Measurements from ENCODE around the gene RAB27A. TPM values are rescaled to one million over a fixed set of nuclear protein-coding genes. Genes with fewer than 3 reads are reported as not detected.
A peak's percentile ranks its signal among the peaks of the same experiment; 100 is the strongest.

Gene RAB27A
- total and polyA plus RNA-seq, 10 of the 15 experiments (the other 5 are each of a cell fraction or from before 2014, with no cell fraction given), result 13.3 to 139 (median 35.2) TPM

- TF ChIP-seq PBX3 (IDR thresholded peaks at IDR 0.05; ENCODE audit: insufficient replicate concordance, low read depth, low read length) (no peak), LARP7 (IDR thresholded peaks at IDR 0.05) (no peak), RB1 (IDR thresholded peaks at IDR 0.05; ENCODE audit: borderline replicate concordance) (no peak), E4F1 (IDR thresholded peaks at IDR 0.05; ENCODE audit: borderline replicate concordance, partially characterized antibody) (no peak), E2F8 (IDR thresholded peaks at IDR 0.05; ENCODE audit: low read depth, partially characterized antibody) (no peak), BRCA1 (IDR thresholded peaks at IDR 0.05; ENCODE audit: low read depth, low read length) (no peak), SP1 (IDR thresholded peaks at IDR 0.05; ENCODE audit: low read depth, low read length) (no peak), MTA2 (IDR thresholded peaks at IDR 0.05; ENCODE audit: low read depth) (peak; percentile 37; the same call in 1 of the 2 replicates), CHD2 (IDR thresholded peaks at IDR 0.05; ENCODE audit: borderline replicate concordance, low read depth, low read length) (no peak), EGR1 (IDR thresholded peaks at IDR 0.05; ENCODE audit: borderline replicate concordance in 1 of 2, low read depth in 2 of 2, low read length in 2 of 2) (no peak), HDAC2 (IDR thresholded peaks at IDR 0.05) (no peak), TARDBP (IDR thresholded peaks at IDR 0.05; ENCODE audit: borderline replicate concordance) (no peak), NFXL1 (IDR thresholded peaks at IDR 0.05; ENCODE audit: borderline replicate concordance) (no peak), SMAD5 (IDR thresholded peaks at IDR 0.05; ENCODE audit: low read depth) (no peak), HDAC6 (IDR thresholded peaks at IDR 0.05; ENCODE audit: unreplicated experiment) (no peak), IKZF2 (IDR thresholded peaks at IDR 0.05) (peak in 1 of 2 experiments; percentile 37; a peak in 2 of 4 replicates), FOXM1 (IDR thresholded peaks at IDR 0.05; ENCODE audit: low read depth, low read length) (peak; percentile 59; the same call in 1 of the 2 replicates), POU2F2 (IDR thresholded peaks at IDR 0.05; ENCODE audit: borderline replicate concordance, low read depth, low read length) (no peak), MTA3 (IDR thresholded peaks at IDR 0.05; ENCODE audit: borderline replicate concordance, low read length) (no peak; the same call in 1 of the 2 replicates), CHD4 (IDR thresholded peaks at IDR 0.05) (no peak), CHD1 (IDR thresholded peaks at IDR 0.05; ENCODE audit: low read depth, low read length) (no peak), NR2C1 (IDR thresholded peaks at IDR 0.05) (no peak), RBBP5 (conservative IDR thresholded peaks at IDR 0.05) (no peak), JUND (IDR thresholded peaks at IDR 0.05; ENCODE audit: low read depth, low read length) (no peak), MLLT1 (IDR thresholded peaks at IDR 0.05) (no peak), PAX8 (IDR thresholded peaks at IDR 0.05) (no peak), NR2F1 (conservative IDR thresholded peaks at IDR 0.05) (no peak)
Measured at GRCh38 chr15:55224892-55225291, 64.7 kb downstream of the RAB27A start (continued).
